ENCODE data around the gene AIPL1.

DNA sequence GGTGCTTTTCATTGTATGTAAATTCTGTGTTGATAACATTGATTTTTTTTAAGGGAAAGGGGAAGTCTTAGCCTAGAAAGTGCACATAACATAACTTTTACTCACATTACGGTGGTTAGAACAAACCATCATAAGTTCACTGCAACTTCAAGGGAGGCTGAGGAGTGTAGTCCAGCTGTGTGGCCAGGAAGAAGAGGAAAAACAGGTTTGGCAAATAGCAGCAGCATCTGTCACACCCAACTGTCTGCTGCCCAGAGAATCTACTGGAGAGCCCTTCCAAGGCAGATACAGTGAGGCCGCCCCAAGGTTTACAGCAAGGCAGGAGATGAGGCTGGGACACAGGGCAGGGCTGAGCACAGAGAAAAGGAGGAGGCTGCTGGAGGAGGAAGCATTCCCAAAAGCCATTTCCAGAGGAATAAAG, 60.6 kb downstream of the AIPL1 start:
- TF ChIP-seq, protein P1, sequence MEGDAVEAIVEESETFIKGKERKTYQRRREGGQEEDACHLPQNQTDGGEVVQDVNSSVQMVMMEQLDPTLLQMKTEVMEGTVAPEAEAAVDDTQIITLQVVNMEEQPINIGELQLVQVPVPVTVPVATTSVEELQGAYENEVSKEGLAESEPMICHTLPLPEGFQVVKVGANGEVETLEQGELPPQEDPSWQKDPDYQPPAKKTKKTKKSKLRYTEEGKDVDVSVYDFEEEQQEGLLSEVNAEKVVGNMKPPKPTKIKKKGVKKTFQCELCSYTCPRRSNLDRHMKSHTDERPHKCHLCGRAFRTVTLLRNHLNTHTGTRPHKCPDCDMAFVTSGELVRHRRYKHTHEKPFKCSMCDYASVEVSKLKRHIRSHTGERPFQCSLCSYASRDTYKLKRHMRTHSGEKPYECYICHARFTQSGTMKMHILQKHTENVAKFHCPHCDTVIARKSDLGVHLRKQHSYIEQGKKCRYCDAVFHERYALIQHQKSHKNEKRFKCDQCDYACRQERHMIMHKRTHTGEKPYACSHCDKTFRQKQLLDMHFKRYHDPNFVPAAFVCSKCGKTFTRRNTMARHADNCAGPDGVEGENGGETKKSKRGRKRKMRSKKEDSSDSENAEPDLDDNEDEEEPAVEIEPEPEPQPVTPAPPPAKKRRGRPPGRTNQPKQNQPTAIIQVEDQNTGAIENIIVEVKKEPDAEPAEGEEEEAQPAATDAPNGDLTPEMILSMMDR (IDR thresholded peaks at IDR 0.05) = no peak
- no peak for TF ChIP-seq POLR2A (IDR thresholded peaks at IDR 0.05)
- TF ChIP-seq EP300 (IDR thresholded peaks at IDR 0.05) = no peak
